Astrocyte (in vitro differentiated cells and primary cell): Measurements from ENCODE around the gene DGCR2. TPM values are rescaled to one million over a fixed set of nuclear protein-coding genes. Genes with fewer than 3 reads are reported as not detected.

ENCODE experiments used
- DNase-seq: peaks from one replicate; pipeline ENCODE4 v3.0.0-alpha.2; 2010; ENCODE audit warnings: low read depth
- FAIRE-seq: peaks from 2 replicates; lab custom pipeline; 2011; peaks lifted over from hg19 to GRCh38; lab: Jason Lieb, UNC
- H2AFZ ChIP-seq: 2 replicates; pipeline ENCODE4 v1.6.0; 2012; ENCODE audit warnings: low read depth, low read length, inconsistent platforms
- H3K27ac ChIP-seq: 2 replicates; pipeline ENCODE4 v1.5.1; 2011; ENCODE audit warnings: low read depth, low read length, inconsistent platforms
- H3K27me3 ChIP-seq: 2 replicates; pipeline ENCODE4 v1.6.0; 2011; ENCODE audit warnings: low read length, inconsistent platforms; ENCODE audit not compliant: insufficient read depth
- H3K36me3 ChIP-seq: 2 replicates; pipeline ENCODE4 v1.5.1; 2011; ENCODE audit warnings: low read length, inconsistent platforms; ENCODE audit not compliant: insufficient read depth
- H3K4me1 ChIP-seq: 2 replicates; pipeline ENCODE4 v1.5.1; 2011; ENCODE audit warnings: low read length, inconsistent platforms; ENCODE audit not compliant: insufficient read depth
- H3K4me2 ChIP-seq: 2 replicates; pipeline ENCODE4 v1.6.0; 2012; ENCODE audit warnings: low read length, inconsistent platforms
- H3K4me3 ChIP-seq: 2 replicates; pipeline ENCODE4 v1.5.1; 2011; ENCODE audit warnings: low read depth, mild to moderate bottlenecking, low read length, inconsistent platforms; ENCODE audit not compliant: insufficient read depth
- H3K79me2 ChIP-seq: 2 replicates; pipeline ENCODE4 v1.6.0; 2012; ENCODE audit warnings: mild to moderate bottlenecking, low read length, inconsistent platforms; ENCODE audit not compliant: insufficient read depth
- H3K9ac ChIP-seq: 2 replicates; pipeline ENCODE4 v1.6.0; 2012; ENCODE audit warnings: mild to moderate bottlenecking, low read length, inconsistent platforms
- H3K9me3 ChIP-seq: 2 replicates; pipeline ENCODE4 v1.5.1; 2012; ENCODE audit warnings: low read depth, mild to moderate bottlenecking, low read length, inconsistent platforms; ENCODE audit not compliant: insufficient read depth
- H4K20me1 ChIP-seq: 2 replicates; pipeline ENCODE4 v1.6.0; 2012; ENCODE audit warnings: low read length, inconsistent platforms; ENCODE audit not compliant: insufficient read depth
- H3K27ac Mint-ChIP-seq: one replicate; pipeline ENCODE4 v1.8.0; 2021; ENCODE audit warnings: mild to moderate bottlenecking, mixed read lengths; ENCODE audit not compliant: unreplicated experiment
- H3K27me3 Mint-ChIP-seq: one replicate; pipeline ENCODE4 v1.8.0; 2021; ENCODE audit warnings: low read depth, mixed read lengths; ENCODE audit not compliant: unreplicated experiment
- H3K36me3 Mint-ChIP-seq: one replicate; pipeline ENCODE4 v1.8.0; 2021; ENCODE audit warnings: low read depth, mixed read lengths; ENCODE audit not compliant: unreplicated experiment
- H3K4me1 Mint-ChIP-seq: one replicate; pipeline ENCODE4 v1.8.0; 2021; ENCODE audit warnings: low read depth, mixed read lengths; ENCODE audit not compliant: unreplicated experiment
- H3K4me3 Mint-ChIP-seq: one replicate; pipeline ENCODE4 v1.8.0; 2021; ENCODE audit warnings: mild to moderate bottlenecking, moderate library complexity, mixed read lengths; ENCODE audit not compliant: unreplicated experiment
- H3K9me3 Mint-ChIP-seq: one replicate; pipeline ENCODE4 v1.8.0; 2021; ENCODE audit warnings: mild to moderate bottlenecking, mixed read lengths; ENCODE audit not compliant: unreplicated experiment
- EZH2 ChIP-seq: IDR thresholded peaks from 2 replicates; pipeline ENCODE4 v1.6.1; 2012; ENCODE audit warnings: mild to moderate bottlenecking, low read length, inconsistent platforms; ENCODE audit not compliant: insufficient read depth
- total RNA-seq: library from RNA; stranded (reverse); gene quantifications from 2 replicates; pipeline ENCODE4 v1.2.1, GENCODE V29; 2021
- TF ChIP-seq, protein P1 (sequence below): IDR thresholded peaks from 2 replicates; pipeline ENCODE4 v1.5.1; 2011; ENCODE audit warnings: low read depth, mild to moderate bottlenecking, inconsistent platforms, low read length, moderate library complexity; ENCODE audit not compliant: insufficient read depth

The DGCR2 gene
- total RNA-seq, 1 donor from 2014 or later, result 49.4 TPM

DNA sequence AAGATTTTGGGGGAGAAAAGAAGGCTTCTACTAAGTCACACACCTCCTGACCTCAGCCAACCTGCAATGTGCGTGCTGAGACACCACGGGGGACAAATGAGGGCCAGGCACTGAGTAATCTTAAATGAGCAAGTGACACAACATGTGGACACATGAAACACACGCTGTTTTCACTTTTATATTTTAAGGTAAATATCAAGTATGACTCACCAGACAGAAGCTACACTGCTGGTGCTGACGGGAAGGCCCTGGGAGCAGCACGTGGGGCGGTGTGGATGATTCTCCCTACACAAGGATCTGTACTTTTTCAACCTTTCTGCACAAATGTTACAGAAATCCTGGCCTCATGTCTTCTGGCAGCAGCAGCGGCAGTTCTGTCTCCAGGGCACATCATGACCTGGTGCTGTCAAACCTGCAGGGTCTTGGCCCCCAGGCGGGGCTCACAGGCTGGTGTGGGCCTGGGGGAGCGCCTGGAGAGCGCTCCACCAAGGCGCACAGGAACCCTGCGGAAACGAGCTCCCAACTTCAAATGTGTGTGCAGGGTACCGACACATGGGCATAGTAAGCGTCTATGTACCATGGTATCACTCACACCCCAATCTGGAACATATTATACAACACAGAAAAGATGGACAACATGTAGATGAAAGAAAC, 61.7 kb downstream of the DGCR2 start:
- FAIRE-seq, result no peak
- TF ChIP-seq EZH2, result no peak
- TF ChIP-seq, protein P1, sequence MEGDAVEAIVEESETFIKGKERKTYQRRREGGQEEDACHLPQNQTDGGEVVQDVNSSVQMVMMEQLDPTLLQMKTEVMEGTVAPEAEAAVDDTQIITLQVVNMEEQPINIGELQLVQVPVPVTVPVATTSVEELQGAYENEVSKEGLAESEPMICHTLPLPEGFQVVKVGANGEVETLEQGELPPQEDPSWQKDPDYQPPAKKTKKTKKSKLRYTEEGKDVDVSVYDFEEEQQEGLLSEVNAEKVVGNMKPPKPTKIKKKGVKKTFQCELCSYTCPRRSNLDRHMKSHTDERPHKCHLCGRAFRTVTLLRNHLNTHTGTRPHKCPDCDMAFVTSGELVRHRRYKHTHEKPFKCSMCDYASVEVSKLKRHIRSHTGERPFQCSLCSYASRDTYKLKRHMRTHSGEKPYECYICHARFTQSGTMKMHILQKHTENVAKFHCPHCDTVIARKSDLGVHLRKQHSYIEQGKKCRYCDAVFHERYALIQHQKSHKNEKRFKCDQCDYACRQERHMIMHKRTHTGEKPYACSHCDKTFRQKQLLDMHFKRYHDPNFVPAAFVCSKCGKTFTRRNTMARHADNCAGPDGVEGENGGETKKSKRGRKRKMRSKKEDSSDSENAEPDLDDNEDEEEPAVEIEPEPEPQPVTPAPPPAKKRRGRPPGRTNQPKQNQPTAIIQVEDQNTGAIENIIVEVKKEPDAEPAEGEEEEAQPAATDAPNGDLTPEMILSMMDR, result no peak
- no peak overlapping the region for H3K4me2 ChIP-seq
- peak; percentile 42 for DNase-seq
- H3K27me3 Mint-ChIP-seq, result no peaks in the 10 kb centered on the region
- peaks cover 8% of the 10 kb centered on the region for H3K36me3 ChIP-seq
- H3K9me3 ChIP-seq, result no peaks in the 10 kb centered on the region
- H3K79me2 ChIP-seq, result no peaks in the 10 kb centered on the region
- no peak overlapping the region for H3K27ac ChIP-seq
- peaks cover 8% of the 10 kb centered on the region for H3K4me1 ChIP-seq
- no peak overlapping the region for H2AFZ ChIP-seq
- peaks cover 4% of the 10 kb centered on the region for H3K4me1 Mint-ChIP-seq
- H3K4me3 Mint-ChIP-seq, result no peak overlapping the region
- H3K9ac ChIP-seq, result no peak overlapping the region
- H3K36me3 Mint-ChIP-seq, result peaks cover 30% of the 10 kb centered on the region
- no peaks in the 10 kb centered on the region for H3K9me3 Mint-ChIP-seq
- no peak overlapping the region for H3K27ac Mint-ChIP-seq
- H3K27me3 ChIP-seq, result no peaks in the 10 kb centered on the region
- no peak overlapping the region for H3K4me3 ChIP-seq
- peaks cover 79% of the 10 kb centered on the region for H4K20me1 ChIP-seq

DNA sequence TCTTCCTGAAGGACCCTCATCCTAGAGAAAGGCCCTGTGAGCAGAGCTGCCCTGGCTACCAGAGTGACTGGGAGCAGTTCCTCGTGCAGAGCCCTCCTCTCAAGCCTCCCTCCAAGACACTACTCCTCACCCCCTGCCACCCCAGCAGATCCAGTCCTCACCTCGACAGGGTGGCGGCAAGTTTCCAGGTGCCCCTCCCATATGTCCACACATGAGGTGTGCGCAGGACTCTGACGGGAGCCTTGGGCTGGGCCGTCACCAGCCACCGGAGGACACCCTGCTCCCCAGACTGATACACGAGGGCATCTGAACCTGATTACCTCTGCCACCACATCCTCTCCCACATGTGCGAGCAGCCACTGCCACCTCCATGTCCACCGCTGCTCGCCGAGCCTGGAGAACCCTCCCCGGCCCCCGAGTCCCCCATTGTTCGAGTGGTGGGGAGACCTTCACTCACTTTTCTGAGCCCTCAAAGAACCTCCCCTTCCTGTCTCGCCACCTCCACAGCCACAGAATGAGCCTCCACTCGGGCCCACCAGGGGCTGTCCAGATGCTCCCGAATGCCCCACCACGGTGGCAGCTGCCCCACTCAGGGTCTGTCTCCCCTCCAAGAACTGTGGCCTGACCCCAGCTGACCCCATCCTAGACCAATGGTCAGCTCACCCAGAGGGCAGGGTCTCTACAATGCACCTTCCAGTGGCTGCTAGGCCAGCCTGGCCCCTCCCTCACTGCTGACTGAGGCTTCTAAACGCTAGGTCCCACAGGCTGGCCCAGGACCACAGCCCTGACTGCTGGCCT, 62.5 kb downstream of the DGCR2 start:
- H3K4me1 Mint-ChIP-seq, result peaks cover 4% of the 10 kb centered on the region
- H3K9me3 Mint-ChIP-seq, result no peaks in the 10 kb centered on the region
- Histone ChIP-seq H4K20me1 (peaks cover 72% of the 10 kb centered on the region), H3K4me3 (no peak overlapping the region), H3K4me1 (peaks cover 8% of the 10 kb centered on the region), H3K79me2 (no peaks in the 10 kb centered on the region), H2AFZ (no peak overlapping the region), H3K9me3 (no peaks in the 10 kb centered on the region), H3K27ac (no peak overlapping the region), H3K9ac (no peak overlapping the region), H3K4me2 (no peak overlapping the region), H3K27me3 (no peaks in the 10 kb centered on the region), H3K36me3 (peaks cover 10% of the 10 kb centered on the region)
- no peak for TF ChIP-seq EZH2
- TF ChIP-seq, protein P1, result no peak
- H3K4me3 Mint-ChIP-seq, result no peak overlapping the region
- H3K27ac Mint-ChIP-seq, result peak overlapping the region; percentile 26
- no peaks in the 10 kb centered on the region for H3K27me3 Mint-ChIP-seq
- FAIRE-seq (no peak), DNase-seq (no peak)
- peaks cover 26% of the 10 kb centered on the region for H3K36me3 Mint-ChIP-seq
